HG02840 (cell line): ENCODE data around the gene MCAM.

Experiments used
- ATAC-seq: cut with Tn5 transposase; IDR thresholded peaks from one replicate; pipeline ENCODE4 v1.9.1; 2021; ENCODE audit warnings: mild to moderate bottlenecking, moderate library complexity, moderate number of reproducible peaks; ENCODE audit not compliant: unreplicated experiment, low FRiP score

MCAM gene

GRCh38 chr11:119332111-119332765, 15.3 kb upstream of the MCAM start:
- ATAC-seq, result no peak

GRCh38 chr11:119330237-119330636, 13.3 kb upstream of the MCAM start:
- no peak for ATAC-seq

GRCh38 chr11:119329320-119329719, 12.4 kb upstream of the MCAM start:
- ATAC-seq, result no peak

GRCh38 chr11:119324189-119324588, 7.3 kb upstream of the MCAM start:
- no peak for ATAC-seq

GRCh38 chr11:119323532-119324033, 6.7 kb upstream of the MCAM start:
- no peak for ATAC-seq

- ATAC-seq, result no peak
These were observed 6.1 kb upstream of the MCAM start for GRCh38 chr11:119322921-119323531.

- no peak for ATAC-seq
These were observed 5.4 kb upstream of the MCAM start for GRCh38 chr11:119322360-119322739.

- ATAC-seq, result no peak
These were observed 4.0 kb upstream of the MCAM start for GRCh38 chr11:119320776-119321524.

- no peak for ATAC-seq
These were observed 3.4 kb upstream of the MCAM start for GRCh38 chr11:119320240-119320775.

- no peak for ATAC-seq
These were observed 2.8 kb upstream of the MCAM start for GRCh38 chr11:119319700-119320239.

GRCh38 chr11:119319136-119319699, 2.3 kb upstream of the MCAM start:
- no peak for ATAC-seq

GRCh38 chr11:119318240-119319135, 1.6 kb upstream of the MCAM start:
- ATAC-seq, result no peak

- no peak for ATAC-seq
These were observed 786 bp upstream of the MCAM start for GRCh38 chr11:119317592-119318239.

- ATAC-seq, result no peak
These were observed 758 bp downstream of the MCAM start for GRCh38 chr11:119316016-119316728.

GRCh38 chr11:119315131-119316015, 1.6 kb downstream of the MCAM start:
- no peak for ATAC-seq

GRCh38 chr11:119314726-119315125, 2.2 kb downstream of the MCAM start:
- no peak for ATAC-seq

GRCh38 chr11:119310682-119311052, 6.3 kb downstream of the MCAM start:
- no peak for ATAC-seq
